Hepatocyte (in vitro differentiated cells): ENCODE measurements around the gene CCDC142. TPM values are rescaled to one million over a fixed set of nuclear protein-coding genes. Genes with fewer than 3 reads are reported as not detected.
A peak's percentile ranks its signal among the peaks of the same experiment; 100 is the strongest.

Experiments
- DNase-seq: peaks from one replicate; pipeline ENCODE4 v3.0.0-alpha.2; 2016; ENCODE audit warnings: low spot score
- H2AFZ ChIP-seq: fragments of 200-600 bp; sonication (generic); 2 replicates; pipeline ENCODE4 v1.6.0; 2016; ENCODE audit warnings: antibody characterized with exemption, mild to moderate bottlenecking
- H3K27ac ChIP-seq: fragments of 200-600 bp; sonication (generic); 2 replicates; pipeline ENCODE4 v1.5.1; 2016; ENCODE audit warnings: mild to moderate bottlenecking
- H3K27me3 ChIP-seq: fragments of 200-600 bp; sonication (generic); 2 replicates; pipeline ENCODE4 v1.6.1; 2016
- H3K36me3 ChIP-seq: fragments of 200-600 bp; sonication (generic); replicated peaks from 2 replicates; pipeline ENCODE4 v1.5.1; 2016; ENCODE audit warnings: low read depth; ENCODE audit not compliant: insufficient read depth
- H3K4me1 ChIP-seq: fragments of 200-600 bp; sonication (generic); 2 replicates; pipeline ENCODE4 v1.5.1; 2016; ENCODE audit warnings: mild to moderate bottlenecking, moderate library complexity; ENCODE audit not compliant: insufficient read depth
- H3K4me2 ChIP-seq: fragments of 200-600 bp; sonication (generic); 2 replicates; pipeline ENCODE4 v1.6.0; 2016
- H3K4me3 ChIP-seq: fragments of 200-600 bp; sonication (generic); 2 replicates; pipeline ENCODE4 v1.5.1; 2016; ENCODE audit warnings: mild to moderate bottlenecking
- H3K79me2 ChIP-seq: fragments of 200-600 bp; sonication (generic); 2 replicates; pipeline ENCODE4 v1.6.0; 2017; ENCODE audit warnings: mild to moderate bottlenecking
- H3K9me2 ChIP-seq: fragments of 200-600 bp; sonication (generic); replicated peaks from 2 replicates; pipeline ENCODE4 v1.6.0; 2017; ENCODE audit warnings: mild to moderate bottlenecking; ENCODE audit not compliant: insufficient read depth
- H3K9me3 ChIP-seq: fragments of 200-600 bp; sonication (generic); 2 replicates; pipeline ENCODE4 v1.5.1; 2016; ENCODE audit warnings: low read depth, mild to moderate bottlenecking
- H4K20me1 ChIP-seq: fragments of 200-600 bp; sonication (generic); 2 replicates; pipeline ENCODE4 v1.6.0; 2016; ENCODE audit warnings: mild to moderate bottlenecking; ENCODE audit not compliant: insufficient read depth, poor library complexity, severe bottlenecking
- CTCF ChIP-seq: fragments of 200-600 bp; sonication (generic); IDR thresholded peaks from 2 replicates; pipeline ENCODE4 v1.5.1; 2016; ENCODE audit warnings: antibody characterized with exemption, mild to moderate bottlenecking; ENCODE audit not compliant: poor library complexity
- EZH2 ChIP-seq: fragments of 200-600 bp; sonication (generic); IDR thresholded peaks from 2 replicates; pipeline ENCODE4 v1.6.1; 2016; ENCODE audit warnings: antibody characterized with exemption, mild to moderate bottlenecking, borderline replicate concordance
- EZH2phosphoT487 ChIP-seq: fragments of 200-600 bp; sonication (generic); IDR thresholded peaks from one replicate; pipeline ENCODE4 v1.6.1; 2018; ENCODE audit warnings: antibody characterized with exemption, mild to moderate bottlenecking, low read depth, moderate library complexity; ENCODE audit not compliant: unreplicated experiment, severe bottlenecking
- WGBS: methylation state at CpG from one replicate; pipeline ENCODE4 v1.1.6; 2016; ENCODE audit warnings: low lambda C conversion rate; ENCODE audit errors: missing lambda C conversion rate; 5-methylcytosine and 5-hydroxymethylcytosine counted together
- polyA plus RNA-seq: library from polyadenylated mRNA; unstranded; fragments of >200 nt; fragmentation: Nextera tagmentation; extraction: Ambion mirVana; gene quantifications from 2 replicates; pipeline ENCODE4 v1.2.1, GENCODE V29; 2016
- total RNA-seq: library from RNA; depleted of rRNA; stranded (reverse); fragments of >200 nt; gene quantifications from 2 replicates; pipeline ENCODE4 v1.2.3, GENCODE V29; 2014

Gene CCDC142
- total and polyA plus RNA-seq, 2 experiments from 2014 or later, result 11.6 to 16.6 TPM

GRCh38 chr2:74439803-74440377, 42.9 kb downstream of the CCDC142 start:
- no peaks in the 10 kb centered on the region for H3K27me3 ChIP-seq
- H3K4me3 ChIP-seq, result peak overlapping the region; percentile 24
- peak overlapping the region; percentile 98 for H3K27ac ChIP-seq
- H3K36me3 ChIP-seq, result no peaks in the 10 kb centered on the region
- H3K79me2 ChIP-seq, result peaks cover 54% of the 10 kb centered on the region
- H3K9me2 ChIP-seq, result no peaks in the 10 kb centered on the region
- H2AFZ ChIP-seq, result peak overlapping the region; percentile 8
- H3K4me1 ChIP-seq, result peaks cover 20% of the 10 kb centered on the region
- WGBS, result 10% methylated on average over 14 of the region's 14 CpGs
- DNase-seq, result peak; percentile 75
- H3K9me3 ChIP-seq, result no peaks in the 10 kb centered on the region
- peaks cover 33% of the 10 kb centered on the region for H4K20me1 ChIP-seq
- TF ChIP-seq EZH2phosphoT487 (no peak), EZH2 (no peak), CTCF (no peak)
- peak overlapping the region; percentile 86 for H3K4me2 ChIP-seq

GRCh38 chr2:74439373-74439772, 43.4 kb downstream of the CCDC142 start:
- Histone ChIP-seq H3K27ac (peak overlapping the region; percentile 98), H4K20me1 (peaks cover 38% of the 10 kb centered on the region), H3K9me3 (no peaks in the 10 kb centered on the region), H3K9me2 (no peaks in the 10 kb centered on the region), H3K4me3 (peak overlapping the region; percentile 24), H3K79me2 (peaks cover 59% of the 10 kb centered on the region), H2AFZ (no peak overlapping the region), H3K27me3 (no peaks in the 10 kb centered on the region), H3K4me1 (peaks cover 20% of the 10 kb centered on the region), H3K4me2 (peak overlapping the region; percentile 86), H3K36me3 (no peaks in the 10 kb centered on the region)
- WGBS, result 56% methylated on average over 3 of the region's 3 CpGs
- no peak for DNase-seq
- no peak for TF ChIP-seq EZH2
- TF ChIP-seq CTCF, result no peak
- no peak for TF ChIP-seq EZH2phosphoT487

GRCh38 chr2:74438248-74438647, 44.5 kb downstream of the CCDC142 start:
- Histone ChIP-seq H2AFZ (no peak overlapping the region), H3K4me2 (peak overlapping the region; percentile 86), H3K36me3 (no peaks in the 10 kb centered on the region), H3K79me2 (peaks cover 69% of the 10 kb centered on the region), H4K20me1 (peaks cover 42% of the 10 kb centered on the region), H3K27me3 (no peaks in the 10 kb centered on the region), H3K9me3 (no peaks in the 10 kb centered on the region), H3K27ac (no peak overlapping the region), H3K9me2 (no peaks in the 10 kb centered on the region), H3K4me3 (no peak overlapping the region), H3K4me1 (peaks cover 16% of the 10 kb centered on the region)
- DNase-seq, result no peak
- 93% methylated on average over 1 of the region's 1 CpG for WGBS
- no peak for TF ChIP-seq EZH2
- TF ChIP-seq CTCF, result no peak
- TF ChIP-seq EZH2phosphoT487, result no peak
